ENCODE data around the gene SAT1. TPM values are rescaled to one million over a fixed set of nuclear protein-coding genes. Genes with fewer than 3 reads are reported as not detected.
"Not testable (repeated sequence)": the region's sequence is repeated elsewhere in the genome, so short reads cannot be mapped to it uniquely, and the experiment has no call there.

SAT1 gene
- total RNA-seq, 2 donors from 2014 or later: 483 to 493 TPM

GRCh38 chrX:23770142-23770541 lies 12.8 kb upstream of the SAT1 start:
- no peak for ATAC-seq
- intact Hi-C loops (cut with DNase I): loop anchor here (10.0 kb wide), 1 partner anchor 125 kb away; no protein-coding TSS in a partner anchor
- no peaks in the 10 kb centered on the region for H3K4me1 ChIP-seq
- no peaks in the 10 kb centered on the region for H3K9me3 ChIP-seq
- no peak for DNase-seq
- 83 to 100% methylated on average over 2 of the region's 2 CpGs for WGBS, 2 donors
- H3K36me3 ChIP-seq (replicated peaks in 1 of 2; ENCODE audit: insufficient read depth in 1 of 2, low read depth in 2 of 2): no peaks in the 10 kb centered on the region
- TF ChIP-seq POLR2A (IDR thresholded peaks at IDR 0.05) (no peak), CTCF (IDR thresholded peaks at IDR 0.05) (no peak)
- H3K4me3 ChIP-seq: no peak overlapping the region
- no peak overlapping the region for H3K27ac ChIP-seq
- H3K27me3 ChIP-seq: no peaks in the 10 kb centered on the region

GRCh38 chrX:23771086-23771485 lies 11.9 kb upstream of the SAT1 start:
- not testable (repeated sequence) for H3K9me3 ChIP-seq; H3K27me3 ChIP-seq; H3K27ac ChIP-seq; H3K4me1 ChIP-seq; ATAC-seq; H3K4me3 ChIP-seq; H3K36me3 ChIP-seq (replicated peaks in 1 of 2; ENCODE audit: insufficient read depth in 1 of 2, low read depth in 2 of 2); DNase-seq
- WGBS, 2 donors: 94 to 100% methylated on average over 1 to 7 of the region's 7 CpGs
- intact Hi-C loops (cut with DNase I): loop anchor here (10.0 kb wide), 1 partner anchor 124 kb away; no protein-coding TSS in a partner anchor

GRCh38 chrX:23773601-23774175 lies 9.3 kb upstream of the SAT1 start:
- H3K27ac ChIP-seq: peak overlapping the region in 1 of 4 donors; percentile 62
- peak; percentile 50 for ATAC-seq
- intact Hi-C loops (cut with DNase I): loop anchor here (10.0 kb wide), 1 partner anchor 121 kb away; no protein-coding TSS in a partner anchor
- no peaks in the 10 kb centered on the region for H3K27me3 ChIP-seq
- WGBS, 2 donors: 65 to 70% methylated on average over 3 of the region's 3 CpGs
- DNase-seq: peak in 1 of 4 donors; percentile 33
- no peak for TF ChIP-seq POLR2A (IDR thresholded peaks at IDR 0.05)
- TF ChIP-seq CTCF (IDR thresholded peaks at IDR 0.05): no peak
- no peaks in the 10 kb centered on the region for H3K4me1 ChIP-seq
- no peaks in the 10 kb centered on the region for H3K36me3 ChIP-seq (replicated peaks in 1 of 2; ENCODE audit: insufficient read depth in 1 of 2, low read depth in 2 of 2)
- no peak overlapping the region for H3K4me3 ChIP-seq
- no peaks in the 10 kb centered on the region for H3K9me3 ChIP-seq

- intact Hi-C loops (cut with DNase I): loop anchor here (10.0 kb wide), 1 partner anchor 118 kb away; no protein-coding TSS in a partner anchor
- H3K27ac ChIP-seq: no peak overlapping the region
- H3K4me1 ChIP-seq: no peaks in the 10 kb centered on the region
- no peaks in the 10 kb centered on the region for H3K27me3 ChIP-seq
- 83 to 90% methylated on average over 3 of the region's 3 CpGs for WGBS, 2 donors
- no peaks in the 10 kb centered on the region for H3K9me3 ChIP-seq
- DNase-seq (no peak), ATAC-seq (no peak)
- H3K4me3 ChIP-seq: no peak overlapping the region
- no peaks in the 10 kb centered on the region for H3K36me3 ChIP-seq (replicated peaks in 1 of 2; ENCODE audit: insufficient read depth in 1 of 2, low read depth in 2 of 2)
- TF ChIP-seq POLR2A (IDR thresholded peaks at IDR 0.05): no peak
- no peak for TF ChIP-seq CTCF (IDR thresholded peaks at IDR 0.05)
Measured at GRCh38 chrX:23776363-23776762, 6.6 kb upstream of the SAT1 start.

GRCh38 chrX:23779025-23779424 lies 3.9 kb upstream of the SAT1 start:
- Histone ChIP-seq H3K4me3 (no peak overlapping the region), H3K27ac (no peak overlapping the region), H3K27me3 (no peaks in the 10 kb centered on the region), H3K36me3 (replicated peaks in 1 of 2; ENCODE audit: insufficient read depth in 1 of 2, low read depth in 2 of 2) (no peaks in the 10 kb centered on the region), H3K4me1 (no peaks in the 10 kb centered on the region), H3K9me3 (no peaks in the 10 kb centered on the region)
- no peak for DNase-seq
- TF ChIP-seq CTCF (IDR thresholded peaks at IDR 0.05): no peak
- no peak for TF ChIP-seq POLR2A (IDR thresholded peaks at IDR 0.05)
- ATAC-seq: no peak
- intact Hi-C loops (cut with DNase I): loop anchor here (10.0 kb wide), 1 partner anchor 116 kb away; no protein-coding TSS in a partner anchor
- WGBS, 2 donors: 48 to 75% methylated on average over 4 of the region's 4 CpGs

All from body of pancreas (tissue), 4 donors.